ENCODE results near the gene RERE.

DNA sequence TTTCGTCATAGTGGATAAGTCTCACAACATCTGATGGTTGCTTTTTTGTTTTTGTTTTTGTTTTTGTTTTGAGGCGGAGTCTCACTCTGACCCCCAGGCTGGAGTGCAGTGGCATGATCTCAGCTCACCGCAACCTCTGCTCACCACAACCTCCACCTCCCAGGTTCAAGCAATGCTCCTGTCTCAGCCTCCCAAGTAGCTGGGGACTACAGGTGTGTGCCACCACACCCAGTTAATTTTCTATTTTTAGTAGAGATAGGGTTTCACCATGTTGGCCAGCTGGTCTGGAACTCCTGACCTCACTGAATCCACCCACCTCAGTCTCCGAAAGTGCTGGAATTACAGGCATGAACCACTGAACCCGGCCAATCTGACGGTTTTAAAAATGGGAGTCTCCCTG, 109.2 kb downstream of the RERE start:
- no peak for TF ChIP-seq ZNF232 (CRISPR knock-in tag; IDR thresholded peaks at IDR 0.05)
- TF ChIP-seq, protein P1, sequence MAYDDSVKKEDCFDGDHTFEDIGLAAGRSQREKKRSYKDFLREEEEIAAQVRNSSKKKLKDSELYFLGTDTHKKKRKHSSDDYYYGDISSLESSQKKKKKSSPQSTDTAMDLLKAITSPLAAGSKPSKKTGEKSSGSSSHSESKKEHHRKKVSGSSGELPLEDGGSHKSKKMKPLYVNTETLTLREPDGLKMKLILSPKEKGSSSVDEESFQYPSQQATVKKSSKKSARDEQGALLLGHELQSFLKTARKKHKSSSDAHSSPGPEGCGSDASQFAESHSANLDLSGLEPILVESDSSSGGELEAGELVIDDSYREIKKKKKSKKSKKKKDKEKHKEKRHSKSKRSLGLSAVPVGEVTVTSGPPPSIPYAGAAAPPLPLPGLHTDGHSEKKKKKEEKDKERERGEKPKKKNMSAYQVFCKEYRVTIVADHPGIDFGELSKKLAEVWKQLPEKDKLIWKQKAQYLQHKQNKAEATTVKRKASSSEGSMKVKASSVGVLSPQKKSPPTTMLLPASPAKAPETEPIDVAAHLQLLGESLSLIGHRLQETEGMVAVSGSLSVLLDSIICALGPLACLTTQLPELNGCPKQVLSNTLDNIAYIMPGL (CRISPR knock-in tag; IDR thresholded peaks at IDR 0.05): no peak
- TF ChIP-seq, protein P2, sequence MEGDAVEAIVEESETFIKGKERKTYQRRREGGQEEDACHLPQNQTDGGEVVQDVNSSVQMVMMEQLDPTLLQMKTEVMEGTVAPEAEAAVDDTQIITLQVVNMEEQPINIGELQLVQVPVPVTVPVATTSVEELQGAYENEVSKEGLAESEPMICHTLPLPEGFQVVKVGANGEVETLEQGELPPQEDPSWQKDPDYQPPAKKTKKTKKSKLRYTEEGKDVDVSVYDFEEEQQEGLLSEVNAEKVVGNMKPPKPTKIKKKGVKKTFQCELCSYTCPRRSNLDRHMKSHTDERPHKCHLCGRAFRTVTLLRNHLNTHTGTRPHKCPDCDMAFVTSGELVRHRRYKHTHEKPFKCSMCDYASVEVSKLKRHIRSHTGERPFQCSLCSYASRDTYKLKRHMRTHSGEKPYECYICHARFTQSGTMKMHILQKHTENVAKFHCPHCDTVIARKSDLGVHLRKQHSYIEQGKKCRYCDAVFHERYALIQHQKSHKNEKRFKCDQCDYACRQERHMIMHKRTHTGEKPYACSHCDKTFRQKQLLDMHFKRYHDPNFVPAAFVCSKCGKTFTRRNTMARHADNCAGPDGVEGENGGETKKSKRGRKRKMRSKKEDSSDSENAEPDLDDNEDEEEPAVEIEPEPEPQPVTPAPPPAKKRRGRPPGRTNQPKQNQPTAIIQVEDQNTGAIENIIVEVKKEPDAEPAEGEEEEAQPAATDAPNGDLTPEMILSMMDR (IDR thresholded peaks at IDR 0.05): no peak
- TF ChIP-seq TEAD4 (CRISPR knock-in tag; IDR thresholded peaks at IDR 0.05): no peak
- no peak for TF ChIP-seq NR2C2 (CRISPR knock-in tag; IDR thresholded peaks at IDR 0.05)
- TF ChIP-seq TCF7 (CRISPR knock-in tag; IDR thresholded peaks at IDR 0.05; ENCODE audit: low read depth): no peak
- TF ChIP-seq NFYB (CRISPR knock-in tag; conservative IDR thresholded peaks at IDR 0.05; ENCODE audit: low read depth): no peak
- TF ChIP-seq PRRX2 (CRISPR knock-in tag; IDR thresholded peaks at IDR 0.05): no peak
- TF ChIP-seq ETV6 (CRISPR knock-in tag; IDR thresholded peaks at IDR 0.05): no peak
- TF ChIP-seq ATF3 (CRISPR knock-in tag; conservative IDR thresholded peaks at IDR 0.05): no peak

Data from WTC11 (cell line).